GM19238 (cell line): ENCODE measurements around the gene TSPEAR.
"Not testable (repeated sequence)": the region's sequence is repeated elsewhere in the genome, so short reads cannot be mapped to it uniquely, and the experiment has no call there.

Source experiments
- DNase-seq: peaks from one replicate; pipeline ENCODE4 v3.0.0; 2011; ENCODE audit warnings: low spot score; ENCODE audit not compliant: insufficient read length

Gene TSPEAR

DNA sequence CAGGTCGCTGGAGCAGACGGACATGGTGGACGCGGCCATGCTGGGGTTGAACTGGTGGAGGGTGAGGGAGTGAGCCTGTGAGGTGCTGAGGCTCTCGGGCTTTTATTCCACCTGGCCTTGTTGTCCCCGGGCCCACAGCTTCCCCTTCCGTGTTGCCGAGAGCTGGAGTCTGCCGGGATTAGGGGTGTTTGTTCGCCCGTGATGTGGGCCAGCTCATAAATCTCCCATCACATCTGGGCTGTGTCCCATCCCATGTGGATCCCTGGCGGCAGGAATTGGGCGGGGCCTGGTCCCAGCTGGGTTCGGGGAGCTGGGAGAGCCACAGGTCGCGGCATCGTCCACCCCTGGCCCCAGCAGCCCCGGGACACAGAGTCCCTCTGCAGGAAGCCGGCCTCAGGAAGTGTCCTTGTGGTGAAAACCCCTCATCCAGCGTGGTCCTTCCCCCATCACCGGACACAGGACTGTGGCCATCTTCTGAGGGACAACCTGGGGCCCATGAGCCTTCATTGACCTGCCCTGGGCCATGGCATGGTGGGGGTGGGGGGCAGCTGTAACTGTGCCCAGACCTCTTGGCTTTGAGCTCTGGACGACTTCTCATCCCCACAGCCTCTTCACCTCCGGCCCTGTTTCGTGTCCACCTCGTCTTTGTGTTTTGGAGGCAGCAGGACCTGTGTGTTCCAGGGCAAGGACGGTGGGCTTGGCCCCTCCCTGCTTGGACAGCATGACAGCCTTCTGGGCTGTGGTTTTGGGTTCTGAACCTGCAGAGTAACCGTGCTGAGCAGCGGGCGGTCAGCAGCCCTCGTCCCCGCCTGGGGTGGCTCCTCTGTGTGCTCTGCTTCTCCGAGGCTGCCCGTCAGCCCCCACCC, 118.7 kb downstream of the TSPEAR start, which contains the start of gene KRTAP10-6:
Gene KRTAP10-6 (minus strand): TSS at position 60 of the 866 bp plus-strand sequence. CDS start 21 bp downstream, at position 39.
- no peak for DNase-seq

- DNase-seq, result not testable (repeated sequence)
These were observed 119.6 kb downstream of the TSPEAR start for GRCh38 chr21:44591801-44592130.

DNA sequence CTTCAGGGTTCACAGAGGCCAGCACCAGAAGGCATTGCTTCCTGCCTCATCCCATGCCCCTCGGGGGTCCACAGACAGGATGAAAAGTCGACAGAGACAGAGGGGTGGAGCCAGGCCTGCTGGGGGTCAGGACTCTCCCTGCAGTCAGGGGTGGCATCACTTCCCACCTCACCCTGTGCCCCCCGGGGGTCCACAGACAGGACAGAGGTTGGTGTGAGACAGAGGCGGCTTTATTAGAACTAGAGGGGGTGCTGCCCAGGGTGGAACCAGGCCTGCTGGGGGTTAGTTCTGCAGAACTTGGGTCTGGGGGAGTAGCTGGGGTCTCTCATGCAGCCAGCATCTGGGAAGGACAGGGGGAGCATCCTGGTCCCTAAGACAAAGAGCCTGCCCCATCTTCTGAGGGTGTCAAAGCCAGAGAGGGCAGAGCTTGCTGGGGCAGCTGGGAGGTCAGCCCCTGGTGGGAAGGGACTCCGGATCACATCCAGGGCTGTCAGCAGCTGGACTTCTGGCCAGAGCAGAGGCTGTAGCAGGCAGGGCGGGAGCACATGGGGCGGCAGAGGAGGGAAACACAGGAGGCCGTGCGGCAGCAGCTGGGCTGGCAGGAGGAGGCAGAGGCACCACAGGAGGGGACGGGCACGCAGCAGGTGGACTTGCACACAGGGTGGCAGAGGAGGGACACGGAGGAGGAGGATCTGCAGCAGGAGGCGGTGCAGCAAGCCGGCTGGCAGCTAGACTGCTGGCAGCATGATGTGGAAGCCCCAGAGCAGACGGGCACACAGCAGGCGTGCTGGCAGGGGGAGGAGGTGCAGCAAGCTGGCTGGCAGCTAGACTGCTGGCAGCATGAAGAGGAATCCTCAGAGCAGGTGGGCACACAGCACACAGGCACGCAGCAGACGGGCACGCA, 120.2 kb downstream of the TSPEAR start:
- not testable (repeated sequence) for DNase-seq

- DNase-seq, result no peak
These were observed 121.1 kb downstream of the TSPEAR start for GRCh38 chr21:44590311-44590721.

DNA sequence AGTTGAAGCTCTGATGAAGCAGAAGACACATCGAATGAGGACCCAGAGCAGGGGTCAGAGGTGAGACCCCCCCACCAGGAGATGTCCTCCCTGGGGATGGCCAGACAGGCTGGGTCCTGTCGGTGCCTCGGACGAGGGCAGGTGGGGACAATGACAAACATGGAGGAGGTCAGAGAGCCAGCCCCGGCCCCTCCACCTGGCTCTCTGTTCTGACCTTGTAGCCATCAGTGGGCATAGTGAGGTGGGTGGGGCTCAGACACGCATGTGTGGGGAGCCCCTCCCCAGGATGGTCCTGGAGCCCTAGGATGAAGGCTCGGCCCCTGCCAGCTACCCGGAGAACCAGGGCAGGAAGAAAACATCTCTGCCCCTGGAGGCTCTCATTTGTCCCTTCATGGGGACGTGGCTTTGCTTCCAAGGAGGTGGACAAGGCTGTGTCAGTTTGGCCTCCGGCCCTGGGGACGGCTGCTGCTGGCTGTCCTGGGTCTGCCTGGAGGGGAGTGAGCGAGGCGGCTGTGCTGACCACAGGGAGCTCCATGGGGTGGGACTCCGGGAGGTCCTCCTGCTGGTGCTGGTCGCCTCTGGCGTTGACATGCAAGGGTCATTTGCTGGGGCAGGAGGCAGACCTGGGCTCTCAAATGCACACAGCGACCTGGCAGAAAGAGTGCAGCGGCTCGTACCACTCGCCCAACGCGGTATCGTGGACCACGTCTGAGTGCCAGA, 121.6 kb downstream of the TSPEAR start:
- no peak for DNase-seq

DNA sequence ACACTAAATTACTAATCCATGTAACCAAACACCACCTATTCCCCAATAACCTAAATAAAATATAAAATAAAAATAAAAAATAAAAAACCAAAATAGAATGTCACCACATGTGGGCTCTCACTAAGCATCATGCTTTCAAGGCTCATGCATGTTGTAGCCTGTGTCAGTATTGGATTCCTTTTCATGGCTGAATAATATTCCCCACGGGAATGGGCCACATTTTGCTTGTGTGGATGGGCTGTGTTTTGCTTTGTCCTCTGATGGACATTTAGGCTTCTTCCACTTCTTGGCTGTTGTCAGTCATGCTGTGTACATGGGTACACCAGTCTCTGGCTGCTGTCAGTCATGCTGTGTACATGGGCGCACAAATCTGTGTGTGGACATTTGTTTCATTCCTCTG, 122.3 kb downstream of the TSPEAR start:
- DNase-seq, result no peak

DNA sequence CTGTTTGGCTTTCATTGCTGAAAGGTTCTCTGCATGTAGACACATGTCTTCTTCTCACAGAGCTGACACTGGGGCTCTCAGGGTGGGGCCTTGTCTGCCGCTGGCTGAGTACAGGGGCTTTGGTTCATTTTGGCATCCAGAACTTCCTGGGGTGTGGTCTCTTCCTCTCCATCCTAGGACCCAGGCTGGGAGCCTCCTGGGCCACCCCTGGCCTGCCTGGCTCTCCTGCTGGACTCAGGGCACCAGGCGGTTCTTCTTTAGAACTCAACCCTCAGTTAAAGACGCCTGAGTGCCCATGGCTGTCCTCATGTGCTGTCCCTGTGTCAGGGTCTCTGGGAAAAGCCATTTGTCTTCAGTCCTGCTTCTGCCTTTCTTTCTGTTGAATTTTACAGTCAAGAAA, 125.5 kb downstream of the TSPEAR start:
- no peak for DNase-seq

DNA sequence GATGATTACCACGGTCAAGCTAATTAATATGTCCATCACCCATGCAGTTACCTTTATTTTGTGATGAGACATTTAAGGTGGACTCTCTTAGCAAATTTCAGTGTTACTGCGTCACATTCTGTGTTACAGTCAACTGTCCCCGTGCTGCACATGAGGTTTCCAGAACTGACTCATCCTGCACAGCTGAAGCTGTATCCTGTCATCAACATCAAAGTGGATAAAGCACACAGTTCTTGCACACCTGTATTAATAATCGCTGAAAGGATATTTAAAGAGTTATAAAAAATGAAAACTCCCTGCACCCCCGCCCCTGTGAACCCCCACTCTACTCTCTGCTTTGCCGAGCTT, 127.6 kb downstream of the TSPEAR start:
- no peak for DNase-seq

- no peak for DNase-seq
These were observed 128.1 kb downstream of the TSPEAR start for GRCh38 chr21:44583089-44583799.

GRCh38 chr21:44582055-44582454, 129.3 kb downstream of the TSPEAR start:
- DNase-seq, result no peak

DNA sequence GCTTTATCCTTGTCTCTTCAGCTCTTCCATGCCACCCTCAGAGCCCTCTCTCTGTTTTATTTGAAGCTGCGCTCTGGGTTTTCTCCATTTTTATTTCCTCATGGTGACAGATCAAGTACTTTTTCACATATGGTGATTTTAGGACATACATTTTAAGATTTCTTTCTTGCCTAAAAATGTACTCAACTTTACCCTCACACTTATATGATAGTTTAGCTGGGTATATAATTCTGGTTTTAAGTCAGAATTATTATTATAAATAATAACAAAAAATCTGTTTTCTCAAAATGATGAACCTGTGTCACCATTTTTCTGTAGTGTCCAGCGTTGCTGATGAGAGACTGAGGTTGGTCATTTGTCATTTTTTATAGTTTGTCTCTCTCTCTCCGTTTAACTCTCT, 130.2 kb downstream of the TSPEAR start:
- DNase-seq, result no peak

- not testable (repeated sequence) for DNase-seq
These were observed 131.0 kb downstream of the TSPEAR start, which contains the start of gene KRTAP10-5 for GRCh38 chr21:44580231-44580821. Gene KRTAP10-5, minus strand, starts transcription at chr21:44580604. Its CDS starts 26 bp downstream, at chr21:44580578.

DNA sequence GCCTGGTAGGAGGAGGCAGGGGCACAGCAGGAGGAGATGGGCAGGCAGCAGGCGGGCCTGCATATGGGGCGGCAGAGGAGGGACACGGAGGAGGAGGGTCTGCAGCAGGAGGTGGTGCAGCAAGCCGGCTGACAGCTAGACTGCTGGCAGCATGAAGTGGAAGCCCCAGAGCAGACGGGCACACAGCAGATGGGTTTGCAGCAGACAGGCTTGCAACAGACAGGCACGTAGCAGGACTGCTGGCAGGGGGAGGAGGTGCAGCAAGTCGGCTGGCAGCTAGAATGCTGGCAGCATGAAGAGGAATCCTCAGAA, 131.6 kb downstream of the TSPEAR start:
- DNase-seq, result no peak

GRCh38 chr21:44579056-44579832, 132.1 kb downstream of the TSPEAR start:
- no peak for DNase-seq

DNA sequence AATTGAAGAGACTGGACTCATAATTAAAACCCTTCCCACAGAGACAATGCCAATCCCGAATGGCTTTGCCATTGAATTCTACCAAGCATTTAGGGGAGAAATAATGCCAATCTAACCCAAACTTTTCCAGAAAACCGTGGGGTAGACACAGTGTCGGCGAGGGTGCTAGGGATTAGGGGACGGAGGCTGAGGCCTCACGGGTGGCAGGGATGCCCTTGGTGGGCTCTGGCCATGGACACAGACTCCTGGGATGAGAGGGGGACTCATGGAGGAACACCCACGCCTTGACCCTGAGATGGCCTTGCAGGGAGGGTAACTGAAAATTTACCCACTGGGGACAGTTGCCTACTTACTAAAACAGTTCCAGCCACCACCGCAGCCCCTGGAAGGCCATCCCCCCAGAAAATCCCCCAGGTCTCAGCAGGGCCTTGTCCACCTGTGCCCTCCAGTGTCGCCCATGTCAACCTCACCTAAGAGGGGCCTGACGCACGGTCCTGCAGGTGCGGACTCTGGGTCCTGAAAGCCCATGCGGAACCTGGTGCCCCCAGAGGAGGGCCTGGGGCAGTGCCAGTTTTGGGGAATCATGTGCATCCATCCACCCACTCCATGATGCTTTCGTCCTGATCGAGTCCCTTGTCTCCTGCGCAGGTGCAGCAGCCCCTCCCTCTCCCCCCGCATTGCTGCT, 132.9 kb downstream of the TSPEAR start:
- no peak for DNase-seq

DNA sequence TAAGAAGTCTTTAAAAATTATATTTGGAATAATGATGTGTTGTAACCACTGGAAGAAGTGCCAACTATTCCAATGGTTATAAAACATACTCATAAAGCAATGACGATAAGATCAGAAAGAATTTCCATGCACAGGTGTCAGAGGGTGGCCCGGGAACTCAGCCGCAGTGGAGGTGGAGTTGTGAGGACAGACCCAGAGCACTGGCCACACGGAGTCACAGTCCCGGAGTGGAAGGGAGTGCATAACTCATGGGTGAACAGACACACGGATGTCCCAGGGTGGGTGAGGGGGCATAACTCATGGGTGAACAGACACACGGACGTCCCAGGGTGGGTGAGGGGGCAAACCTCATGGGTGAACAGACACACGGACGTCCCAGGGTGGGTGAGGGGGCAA, 135.3 kb downstream of the TSPEAR start:
- DNase-seq, result no peak

GRCh38 chr21:44575307-44576024, 135.9 kb downstream of the TSPEAR start:
- no peak for DNase-seq

GRCh38 chr21:44574457-44575306, 136.7 kb downstream of the TSPEAR start:
- DNase-seq, result no peak
